ENCODE data around the gene B4GALNT1. TPM values are rescaled to one million over a fixed set of nuclear protein-coding genes. Genes with fewer than 3 reads are reported as not detected.

Gene B4GALNT1
- total and polyA plus RNA-seq, 9 of the 15 experiments (the other 6 are each of a cell fraction or from before 2014, with no cell fraction given) = 1.0 to 32.2 (median 9.8) TPM

GRCh38 chr12:57621497-57622292 is 11.3 kb downstream of the B4GALNT1 start (continued):
- TF ChIP-seq, protein P1, sequence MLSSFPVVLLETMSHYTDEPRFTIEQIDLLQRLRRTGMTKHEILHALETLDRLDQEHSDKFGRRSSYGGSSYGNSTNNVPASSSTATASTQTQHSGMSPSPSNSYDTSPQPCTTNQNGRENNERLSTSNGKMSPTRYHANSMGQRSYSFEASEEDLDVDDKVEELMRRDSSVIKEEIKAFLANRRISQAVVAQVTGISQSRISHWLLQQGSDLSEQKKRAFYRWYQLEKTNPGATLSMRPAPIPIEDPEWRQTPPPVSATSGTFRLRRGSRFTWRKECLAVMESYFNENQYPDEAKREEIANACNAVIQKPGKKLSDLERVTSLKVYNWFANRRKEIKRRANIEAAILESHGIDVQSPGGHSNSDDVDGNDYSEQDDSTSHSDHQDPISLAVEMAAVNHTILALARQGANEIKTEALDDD (IDR thresholded peaks at IDR 0.05) = no peak
- TF ChIP-seq MTA3 (IDR thresholded peaks at IDR 0.05; ENCODE audit: borderline replicate concordance) (peak; percentile 74; the same call in 1 of the 2 replicates), CREB5 (CRISPR knock-in tag; IDR thresholded peaks at IDR 0.05) (no peak), PATZ1 (CRISPR knock-in tag; IDR thresholded peaks at IDR 0.05; ENCODE audit: borderline replicate concordance) (no peak), NR4A1 (CRISPR knock-in tag; IDR thresholded peaks at IDR 0.05) (no peak), NR4A1 (tag; IDR thresholded peaks at IDR 0.05) (no peak), SAFB (IDR thresholded peaks at IDR 0.05; ENCODE audit: borderline replicate concordance, low read depth, low read length) (peak; percentile 78), TCF3 (CRISPR knock-in tag; IDR thresholded peaks at IDR 0.05) (no peak), ETV5 (CRISPR knock-in tag; IDR thresholded peaks at IDR 0.05; ENCODE audit: low read depth) (peak; percentile 63; the same call in 1 of the 2 replicates), DMBX1 (CRISPR knock-in tag; IDR thresholded peaks at IDR 0.05; ENCODE audit: borderline replicate concordance) (no peak), RBM22 (IDR thresholded peaks at IDR 0.05; ENCODE audit: low read depth, low read length, poor library complexity, severe bottlenecking) (no peak), ARNT (IDR thresholded peaks at IDR 0.05) (no peak), ZNF780A (CRISPR knock-in tag; IDR thresholded peaks at IDR 0.05) (no peak), TARDBP (IDR thresholded peaks at IDR 0.05) (no peak), DNMT1 (IDR thresholded peaks at IDR 0.05) (no peak), MYNN (IDR thresholded peaks at IDR 0.05) (0 out of 2 replicates have a peak, but pooled peaks have one; percentile 41), MYNN (CRISPR knock-in tag; IDR thresholded peaks at IDR 0.05) (no peak), MCM3 (IDR thresholded peaks at IDR 0.05) (no peak)
- TF ChIP-seq, protein P2, sequence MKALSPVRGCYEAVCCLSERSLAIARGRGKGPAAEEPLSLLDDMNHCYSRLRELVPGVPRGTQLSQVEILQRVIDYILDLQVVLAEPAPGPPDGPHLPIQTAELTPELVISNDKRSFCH (CRISPR knock-in tag; IDR thresholded peaks at IDR 0.05) = no peak
- TF ChIP-seq, protein P2 (tag; IDR thresholded peaks at IDR 0.05) = no peak
- TF ChIP-seq, protein P3, sequence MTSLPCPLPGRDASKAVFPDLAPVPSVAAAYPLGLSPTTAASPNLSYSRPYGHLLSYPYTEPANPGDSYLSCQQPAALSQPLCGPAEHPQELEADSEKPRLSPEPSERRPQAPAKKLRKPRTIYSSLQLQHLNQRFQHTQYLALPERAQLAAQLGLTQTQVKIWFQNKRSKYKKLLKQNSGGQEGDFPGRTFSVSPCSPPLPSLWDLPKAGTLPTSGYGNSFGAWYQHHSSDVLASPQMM (CRISPR knock-in tag; IDR thresholded peaks at IDR 0.05) = no peak
- TF ChIP-seq, protein P4, sequence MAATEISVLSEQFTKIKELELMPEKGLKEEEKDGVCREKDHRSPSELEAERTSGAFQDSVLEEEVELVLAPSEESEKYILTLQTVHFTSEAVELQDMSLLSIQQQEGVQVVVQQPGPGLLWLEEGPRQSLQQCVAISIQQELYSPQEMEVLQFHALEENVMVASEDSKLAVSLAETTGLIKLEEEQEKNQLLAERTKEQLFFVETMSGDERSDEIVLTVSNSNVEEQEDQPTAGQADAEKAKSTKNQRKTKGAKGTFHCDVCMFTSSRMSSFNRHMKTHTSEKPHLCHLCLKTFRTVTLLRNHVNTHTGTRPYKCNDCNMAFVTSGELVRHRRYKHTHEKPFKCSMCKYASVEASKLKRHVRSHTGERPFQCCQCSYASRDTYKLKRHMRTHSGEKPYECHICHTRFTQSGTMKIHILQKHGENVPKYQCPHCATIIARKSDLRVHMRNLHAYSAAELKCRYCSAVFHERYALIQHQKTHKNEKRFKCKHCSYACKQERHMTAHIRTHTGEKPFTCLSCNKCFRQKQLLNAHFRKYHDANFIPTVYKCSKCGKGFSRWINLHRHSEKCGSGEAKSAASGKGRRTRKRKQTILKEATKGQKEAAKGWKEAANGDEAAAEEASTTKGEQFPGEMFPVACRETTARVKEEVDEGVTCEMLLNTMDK (IDR thresholded peaks at IDR 0.05; ENCODE audit: borderline replicate concordance, insufficient read depth, low read depth, low read length, poor library complexity, severe bottlenecking) = peak; percentile 74
